Measurements from ENCODE around the gene NIN. TPM values are rescaled to one million over a fixed set of nuclear protein-coding genes. Genes with fewer than 3 reads are reported as not detected.

The NIN gene
- total RNA-seq, 1 donor from 2014 or later, result 25.2 TPM

DNA sequence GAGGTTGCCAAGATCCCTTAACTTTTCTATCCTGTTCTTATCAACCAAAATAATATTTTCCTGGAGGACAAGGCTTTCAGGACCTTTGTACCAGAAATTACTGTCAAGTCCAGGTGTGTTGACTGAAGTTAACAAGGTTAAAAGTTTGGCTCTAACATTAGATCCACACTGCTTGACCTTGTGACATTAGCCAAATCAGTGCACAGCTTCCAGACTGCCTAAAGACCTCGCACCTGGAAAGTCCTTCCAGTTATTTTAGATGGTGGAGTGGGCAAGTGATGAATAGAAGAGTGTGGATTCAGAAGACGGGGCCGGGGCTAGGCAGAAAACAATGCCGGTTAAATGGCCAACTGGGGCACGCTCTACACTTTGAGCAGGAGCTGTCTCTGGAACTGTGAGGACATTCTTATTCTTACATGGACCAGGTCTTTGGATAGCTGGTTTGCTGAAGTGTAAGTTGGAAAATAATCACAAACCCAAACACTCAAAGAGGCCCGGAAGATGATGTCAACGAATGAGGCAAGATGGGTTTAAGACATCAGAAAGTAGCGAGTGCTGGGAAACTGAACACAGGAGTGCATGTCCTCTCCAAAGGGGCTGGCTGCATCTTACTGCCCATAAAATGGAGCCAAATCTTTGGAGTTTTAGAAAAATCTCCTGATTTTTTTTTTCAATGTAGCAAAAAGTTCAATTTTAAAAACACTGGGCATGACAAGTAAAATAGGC is 56.3 kb downstream of the NIN start:
- TF ChIP-seq, protein P1, sequence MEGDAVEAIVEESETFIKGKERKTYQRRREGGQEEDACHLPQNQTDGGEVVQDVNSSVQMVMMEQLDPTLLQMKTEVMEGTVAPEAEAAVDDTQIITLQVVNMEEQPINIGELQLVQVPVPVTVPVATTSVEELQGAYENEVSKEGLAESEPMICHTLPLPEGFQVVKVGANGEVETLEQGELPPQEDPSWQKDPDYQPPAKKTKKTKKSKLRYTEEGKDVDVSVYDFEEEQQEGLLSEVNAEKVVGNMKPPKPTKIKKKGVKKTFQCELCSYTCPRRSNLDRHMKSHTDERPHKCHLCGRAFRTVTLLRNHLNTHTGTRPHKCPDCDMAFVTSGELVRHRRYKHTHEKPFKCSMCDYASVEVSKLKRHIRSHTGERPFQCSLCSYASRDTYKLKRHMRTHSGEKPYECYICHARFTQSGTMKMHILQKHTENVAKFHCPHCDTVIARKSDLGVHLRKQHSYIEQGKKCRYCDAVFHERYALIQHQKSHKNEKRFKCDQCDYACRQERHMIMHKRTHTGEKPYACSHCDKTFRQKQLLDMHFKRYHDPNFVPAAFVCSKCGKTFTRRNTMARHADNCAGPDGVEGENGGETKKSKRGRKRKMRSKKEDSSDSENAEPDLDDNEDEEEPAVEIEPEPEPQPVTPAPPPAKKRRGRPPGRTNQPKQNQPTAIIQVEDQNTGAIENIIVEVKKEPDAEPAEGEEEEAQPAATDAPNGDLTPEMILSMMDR (IDR thresholded peaks at IDR 0.05), result no peak
- Histone ChIP-seq H3K4me3 (peak overlapping the region in 1 of 2 donors; percentile 30), H3K27me3 (no peaks in the 10 kb centered on the region), H3K9me3 (no peaks in the 10 kb centered on the region), H3K27ac (peak overlapping the region; percentile 76 to 77), H3K4me1 (peaks cover 9 to 25% of the 10 kb centered on the region in 2 donors), H3K36me3 (peaks cover 0 to 15% of the 10 kb centered on the region in 2 donors)
- DNase-seq (ENCODE audit: low spot score in 2 of 2), result no peak
- intact Hi-C loops (cut with DNase I), result loop anchor here (1.0 to 10.0 kb wide), 6 partner anchors 15 to 452 kb away; partner anchors contain the start of genes PYGL and SAV1

DNA sequence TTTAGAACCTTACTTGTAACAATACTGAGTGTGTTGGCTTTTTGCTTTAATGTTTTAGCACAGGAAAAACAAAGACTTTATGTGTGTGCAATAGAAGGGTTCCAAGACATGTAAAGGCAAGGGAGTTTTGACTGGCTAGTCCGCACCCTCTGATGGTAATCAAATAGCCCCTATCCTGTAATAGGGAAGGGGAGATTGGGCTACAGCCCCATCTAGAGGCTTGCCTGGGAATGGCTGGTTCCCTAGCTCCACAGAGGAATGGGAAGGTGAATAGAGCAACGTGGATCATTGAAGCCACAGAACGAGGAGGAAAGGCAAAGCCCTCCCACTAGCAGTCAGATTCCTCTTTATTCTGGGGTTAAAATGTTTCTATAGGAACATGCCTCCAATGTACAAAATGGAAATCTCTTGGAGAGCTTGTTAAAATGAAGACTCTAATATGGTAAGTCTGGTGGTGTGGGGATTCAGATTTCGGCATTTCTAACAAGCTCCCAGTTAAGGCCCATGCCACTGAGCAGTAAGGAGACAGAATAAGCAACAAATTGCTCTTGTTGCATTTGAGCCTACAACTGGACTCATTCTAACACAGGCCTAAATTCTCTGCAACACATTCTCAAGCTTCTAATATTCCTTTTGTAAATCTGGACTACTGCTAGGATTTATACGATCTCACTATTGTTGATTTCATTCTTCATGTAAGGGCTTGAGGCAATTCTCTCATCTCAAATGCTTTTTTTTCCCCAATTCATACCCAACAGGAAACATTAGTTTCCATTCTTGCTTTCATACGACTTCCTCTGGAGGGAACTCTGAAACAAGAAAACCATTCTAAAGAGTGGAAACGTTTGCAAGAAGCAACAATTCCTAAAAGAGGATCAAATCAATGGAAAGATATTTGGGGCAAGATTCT is 57.1 kb downstream of the NIN start:
- Histone ChIP-seq H3K27ac (peak overlapping the region; percentile 76 to 77), H3K9me3 (no peaks in the 10 kb centered on the region), H3K27me3 (no peaks in the 10 kb centered on the region), H3K4me3 (no peak overlapping the region), H3K4me1 (peaks cover 9 to 30% of the 10 kb centered on the region in 2 donors), H3K36me3 (peaks cover 0 to 15% of the 10 kb centered on the region in 2 donors)
- intact Hi-C loops (cut with DNase I), result loop anchor here (1.0 to 10.0 kb wide), 5 partner anchors 15 to 232 kb away; partner anchors contain the start of genes PYGL and SAV1
- DNase-seq (ENCODE audit: low spot score in 2 of 2), result peak in 1 of 2 donors; percentile 74
- TF ChIP-seq, protein P1 (IDR thresholded peaks at IDR 0.05), result peak; percentile 53 to 83 (median 78)

DNA sequence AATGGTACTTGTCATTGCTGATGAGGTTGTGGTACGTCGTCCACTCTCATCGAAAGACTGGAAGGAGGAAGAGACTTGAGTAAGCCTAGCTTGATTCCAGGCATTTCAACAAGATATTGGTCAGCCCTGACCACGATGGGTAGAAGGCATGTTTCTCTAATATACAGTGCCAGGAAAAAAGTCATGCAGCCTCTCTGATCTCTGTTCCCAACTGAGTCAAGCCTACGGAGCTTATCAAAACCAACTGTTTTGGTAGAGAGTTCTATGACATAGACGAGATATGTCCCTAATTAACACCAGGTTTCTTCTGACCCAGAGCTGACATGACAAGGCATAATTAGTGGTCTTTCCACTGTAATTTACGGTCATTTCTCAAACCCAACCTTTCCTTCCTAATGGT is 58.5 kb downstream of the NIN start:
- Histone ChIP-seq H3K27me3 (no peaks in the 10 kb centered on the region), H3K27ac (peak overlapping the region; percentile 29 to 77), H3K36me3 (peaks cover 0 to 15% of the 10 kb centered on the region in 2 donors), H3K9me3 (no peaks in the 10 kb centered on the region), H3K4me1 (peaks cover 9 to 36% of the 10 kb centered on the region in 2 donors), H3K4me3 (no peak overlapping the region)
- intact Hi-C loops (cut with DNase I), result loop anchor here (2.0 to 10.0 kb wide), 3 partner anchors 32 to 230 kb away; partner anchors contain the start of gene PYGL
- TF ChIP-seq, protein P1 (IDR thresholded peaks at IDR 0.05), result no peak
- no peak for DNase-seq (ENCODE audit: low spot score in 2 of 2)

DNA sequence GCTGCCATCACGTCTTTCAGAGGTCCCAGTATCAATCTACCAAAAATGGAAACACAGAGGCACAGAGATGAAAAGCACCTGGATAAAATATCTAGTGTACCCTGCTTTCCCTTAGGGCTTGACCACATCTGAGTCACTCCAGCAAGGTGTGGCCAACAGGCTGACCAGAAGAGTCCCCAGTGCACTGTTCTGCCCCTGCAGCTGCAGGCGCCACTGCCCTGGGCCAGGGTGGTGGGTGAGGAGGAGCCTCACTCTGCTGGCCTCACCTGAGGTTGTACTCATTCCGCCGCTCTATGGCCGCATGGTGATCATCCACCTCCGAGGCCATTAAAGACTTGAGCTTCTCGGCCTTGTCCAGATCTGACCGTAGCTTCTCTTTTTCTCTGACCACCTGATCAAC is 60.4 kb downstream of the NIN start:
- Histone ChIP-seq H3K9me3 (no peaks in the 10 kb centered on the region), H3K4me1 (peaks cover 5 to 35% of the 10 kb centered on the region in 2 donors), H3K36me3 (peaks cover 0 to 15% of the 10 kb centered on the region in 2 donors), H3K27ac (peak overlapping the region; percentile 85 to 88), H3K4me3 (peak overlapping the region in 1 of 2 donors; percentile 10), H3K27me3 (no peaks in the 10 kb centered on the region)
- intact Hi-C loops (cut with DNase I), result loop anchor here (5.0 to 10.0 kb wide), 2 partner anchors 174 to 228 kb away; partner anchors contain the start of gene PYGL
- TF ChIP-seq, protein P1 (IDR thresholded peaks at IDR 0.05), result no peak
- no peak for DNase-seq (ENCODE audit: low spot score in 2 of 2)

DNA sequence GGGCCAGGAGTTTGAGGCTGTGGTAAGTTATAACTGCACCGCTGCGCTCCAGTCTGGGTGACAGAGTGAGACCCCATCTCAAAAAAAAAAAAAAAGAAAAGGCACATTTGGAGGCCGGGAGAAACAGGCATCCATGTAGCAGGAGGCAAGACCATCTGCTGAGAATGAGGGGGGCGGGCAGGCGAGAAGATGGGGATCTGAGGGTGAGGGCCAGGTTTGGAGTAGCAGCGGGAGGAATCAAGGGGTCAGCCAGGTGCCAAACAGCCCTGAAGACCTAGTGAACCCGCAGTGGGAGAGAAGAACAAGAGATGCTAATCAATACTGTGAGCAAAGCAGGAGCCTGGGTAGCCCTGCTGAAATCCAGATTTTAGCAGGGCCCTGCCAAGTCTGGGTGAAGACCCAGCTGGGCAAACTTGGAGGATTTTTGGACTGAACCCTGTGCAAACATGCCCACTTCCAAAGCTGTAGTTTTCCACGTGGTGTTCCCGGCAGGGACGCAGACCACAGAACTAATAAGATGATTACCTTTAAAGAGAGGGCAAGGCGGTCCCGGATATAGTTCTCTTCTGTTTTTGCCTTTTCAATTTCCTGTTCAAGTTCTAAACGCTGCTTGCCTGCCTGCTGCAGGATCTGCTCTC is 61.0 kb downstream of the NIN start:
- H3K36me3 ChIP-seq, result peaks cover 0 to 15% of the 10 kb centered on the region in 2 donors
- intact Hi-C loops (cut with DNase I), result loop anchor here (5.0 to 10.0 kb wide), 2 partner anchors 175 to 228 kb away; partner anchors contain the start of gene PYGL
- peaks cover 5 to 35% of the 10 kb centered on the region in 2 donors for H3K4me1 ChIP-seq

More for the DNA sequence above, 61.0 kb downstream of the NIN start:
- H3K9me3 ChIP-seq, result no peaks in the 10 kb centered on the region
- H3K27ac ChIP-seq, result peak overlapping the region; percentile 85 to 88
- peak overlapping the region in 1 of 2 donors; percentile 10 for H3K4me3 ChIP-seq
- H3K27me3 ChIP-seq, result no peaks in the 10 kb centered on the region
- DNase-seq (ENCODE audit: low spot score in 2 of 2), result no peak
- TF ChIP-seq, protein P1 (IDR thresholded peaks at IDR 0.05), result no peak

Data from ascending aorta (tissue), 2 donors.